GM18499 (cell line): Measurements from ENCODE around the gene NECTIN2.
"Not testable (repeated sequence)": the region's sequence is repeated elsewhere in the genome, so short reads cannot be mapped to it uniquely, and the experiment has no call there.

Experiments used
- ATAC-seq: cut with Tn5 transposase; IDR thresholded peaks from one replicate; pipeline ENCODE4 v1.9.1; 2021; ENCODE audit warnings: moderate number of reproducible peaks; ENCODE audit not compliant: insufficient read depth, unreplicated experiment

NECTIN2 gene

GRCh38 chr19:44848812-44849447 is 2.8 kb downstream of the NECTIN2 start:
- no peak for ATAC-seq

- ATAC-seq = no peak
Observed at GRCh38 chr19:44850641-44851109, 4.6 kb downstream of the NECTIN2 start.

- ATAC-seq = no peak
Observed at GRCh38 chr19:44851427-44851826, 5.3 kb downstream of the NECTIN2 start.

- no peak for ATAC-seq
Observed at GRCh38 chr19:44855606-44856005, 9.5 kb downstream of the NECTIN2 start.

- ATAC-seq = no peak
Observed at GRCh38 chr19:44856421-44857083, 10.5 kb downstream of the NECTIN2 start.

- no peak for ATAC-seq
Observed at GRCh38 chr19:44857837-44858236, 11.7 kb downstream of the NECTIN2 start.

GRCh38 chr19:44861576-44861975 is 15.5 kb downstream of the NECTIN2 start:
- ATAC-seq = not testable (repeated sequence)

- ATAC-seq = no peak
Observed at GRCh38 chr19:44863990-44864389, 17.9 kb downstream of the NECTIN2 start.

- ATAC-seq = no peak
Observed at GRCh38 chr19:44865196-44865767, 19.2 kb downstream of the NECTIN2 start.

GRCh38 chr19:44866664-44867063 is 20.6 kb downstream of the NECTIN2 start:
- ATAC-seq = no peak

- ATAC-seq = no peak
Observed at GRCh38 chr19:44867578-44867977, 21.5 kb downstream of the NECTIN2 start.

GRCh38 chr19:44869733-44870470 is 23.8 kb downstream of the NECTIN2 start:
- ATAC-seq = no peak

GRCh38 chr19:44871809-44872208 is 25.7 kb downstream of the NECTIN2 start:
- ATAC-seq = no peak

- ATAC-seq = no peak
Observed at GRCh38 chr19:44872661-44873060, 26.6 kb downstream of the NECTIN2 start.

- ATAC-seq = no peak
Observed at GRCh38 chr19:44874317-44874716, 28.2 kb downstream of the NECTIN2 start.

GRCh38 chr19:44875666-44876451 is 29.8 kb downstream of the NECTIN2 start:
- ATAC-seq = no peak

- no peak for ATAC-seq
Observed at GRCh38 chr19:44876930-44877535, 30.9 kb downstream of the NECTIN2 start.

GRCh38 chr19:44878120-44878865 is 32.2 kb downstream of the NECTIN2 start:
- no peak for ATAC-seq
